Measurements from ENCODE around the gene TSN. TPM values are rescaled to one million over a fixed set of nuclear protein-coding genes. Genes with fewer than 3 reads are reported as not detected.

The TSN gene
- total and polyA plus RNA-seq, 7 donors = 15.6 to 51.5 (median 36.0) TPM

GRCh38 chr2:121764681-121765228 is 9.3 kb downstream of the TSN start:
- Histone ChIP-seq H3K36me3 (peaks cover 13 to 99% (median 56%) of the 10 kb centered on the region in 4 donors), H3K9me3 (no peaks in the 10 kb centered on the region), H3K4me3 (no peak overlapping the region), H3K27me3 (no peaks in the 10 kb centered on the region), H3K27ac (no peak overlapping the region), H3K4me1 (no peaks in the 10 kb centered on the region)
- TF ChIP-seq, protein P1, sequence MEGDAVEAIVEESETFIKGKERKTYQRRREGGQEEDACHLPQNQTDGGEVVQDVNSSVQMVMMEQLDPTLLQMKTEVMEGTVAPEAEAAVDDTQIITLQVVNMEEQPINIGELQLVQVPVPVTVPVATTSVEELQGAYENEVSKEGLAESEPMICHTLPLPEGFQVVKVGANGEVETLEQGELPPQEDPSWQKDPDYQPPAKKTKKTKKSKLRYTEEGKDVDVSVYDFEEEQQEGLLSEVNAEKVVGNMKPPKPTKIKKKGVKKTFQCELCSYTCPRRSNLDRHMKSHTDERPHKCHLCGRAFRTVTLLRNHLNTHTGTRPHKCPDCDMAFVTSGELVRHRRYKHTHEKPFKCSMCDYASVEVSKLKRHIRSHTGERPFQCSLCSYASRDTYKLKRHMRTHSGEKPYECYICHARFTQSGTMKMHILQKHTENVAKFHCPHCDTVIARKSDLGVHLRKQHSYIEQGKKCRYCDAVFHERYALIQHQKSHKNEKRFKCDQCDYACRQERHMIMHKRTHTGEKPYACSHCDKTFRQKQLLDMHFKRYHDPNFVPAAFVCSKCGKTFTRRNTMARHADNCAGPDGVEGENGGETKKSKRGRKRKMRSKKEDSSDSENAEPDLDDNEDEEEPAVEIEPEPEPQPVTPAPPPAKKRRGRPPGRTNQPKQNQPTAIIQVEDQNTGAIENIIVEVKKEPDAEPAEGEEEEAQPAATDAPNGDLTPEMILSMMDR (IDR thresholded peaks at IDR 0.05) = no peak
- TF ChIP-seq POLR2A (IDR thresholded peaks at IDR 0.05) = no peak
- intact Hi-C loops (cut with DNase I) = no loop called here
- 94 to 95% methylated on average over 10 of the region's 10 CpGs for WGBS, 2 donors
- no peak for DNase-seq

DNA sequence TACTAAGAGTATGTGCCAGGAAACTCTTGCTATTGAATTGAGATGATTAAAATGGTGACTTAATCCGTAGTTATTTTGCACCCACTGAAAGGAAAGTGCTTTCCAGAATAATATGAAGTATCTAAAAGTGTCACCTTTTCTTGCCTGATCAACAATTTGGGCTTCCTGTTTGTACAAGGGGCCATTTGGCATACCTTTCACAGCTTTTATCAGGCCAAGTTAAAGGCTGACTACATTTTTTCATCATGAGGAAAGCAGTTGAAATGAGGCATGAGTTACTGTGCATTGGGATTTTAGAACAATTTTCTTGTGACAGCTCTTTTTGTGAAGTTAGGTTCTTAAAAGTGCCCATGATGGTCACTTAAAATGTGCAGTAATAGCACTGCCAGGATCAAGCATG is 11.2 kb downstream of the TSN start:
- Histone ChIP-seq H3K4me3 (no peak overlapping the region), H3K4me1 (no peaks in the 10 kb centered on the region), H3K27ac (no peak overlapping the region), H3K27me3 (no peaks in the 10 kb centered on the region), H3K36me3 (peaks cover 13 to 89% (median 49%) of the 10 kb centered on the region in 4 donors), H3K9me3 (no peaks in the 10 kb centered on the region)
- TF ChIP-seq, protein P1 (IDR thresholded peaks at IDR 0.05) = no peak
- no peak for TF ChIP-seq POLR2A (IDR thresholded peaks at IDR 0.05)
- no peak for DNase-seq
- WGBS, 2 donors = 91 to 94% methylated on average over 1 of the region's 1 CpG
- intact Hi-C loops (cut with DNase I) = no loop called here

DNA sequence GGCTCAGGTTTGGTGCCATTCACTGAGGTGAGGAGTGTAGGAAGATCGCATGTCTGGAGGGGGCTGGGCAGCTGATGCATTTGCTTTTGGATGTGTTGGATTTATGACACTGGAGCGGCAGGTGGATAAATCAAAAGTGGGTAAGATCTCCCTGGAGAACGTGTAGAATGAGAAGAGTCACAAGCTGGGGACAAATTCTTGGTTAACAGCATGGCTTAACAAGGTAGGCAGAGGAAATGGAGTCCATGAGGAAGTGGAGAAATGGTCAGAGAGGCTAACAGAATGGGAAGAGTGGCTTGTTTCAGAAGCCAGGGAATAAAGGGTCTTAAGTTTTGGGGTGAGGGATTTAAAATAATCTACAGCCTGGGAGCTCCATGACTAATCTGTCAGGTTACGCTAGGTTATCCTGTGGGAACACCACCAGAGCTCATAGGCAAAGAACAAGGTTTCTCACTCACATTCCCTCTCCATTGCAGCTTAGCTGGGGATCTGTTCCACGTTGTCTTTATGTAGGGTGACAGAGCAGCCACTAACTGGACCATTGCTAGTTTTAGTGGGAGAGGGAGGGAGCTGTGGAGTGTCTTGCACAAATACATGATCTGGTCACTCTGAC is 12.8 kb downstream of the TSN start:
- Histone ChIP-seq H3K4me3 (no peak overlapping the region), H3K9me3 (no peaks in the 10 kb centered on the region), H3K27ac (no peak overlapping the region), H3K4me1 (no peaks in the 10 kb centered on the region), H3K27me3 (no peaks in the 10 kb centered on the region), H3K36me3 (peaks cover 13 to 73% (median 35%) of the 10 kb centered on the region in 4 donors)
- 84 to 91% methylated on average over 5 of the region's 5 CpGs for WGBS, 2 donors
- DNase-seq = no peak
- TF ChIP-seq POLR2A (IDR thresholded peaks at IDR 0.05) (no peak), POLR2AphosphoS5 (IDR thresholded peaks at IDR 0.05) (no peak), EP300 (IDR thresholded peaks at IDR 0.05) (no peak)
- TF ChIP-seq, protein P1 (IDR thresholded peaks at IDR 0.05) = no peak
- intact Hi-C loops (cut with DNase I) = no loop called here

GRCh38 chr2:121771976-121772742 is 16.7 kb downstream of the TSN start:
- no peak for DNase-seq
- H3K4me3 ChIP-seq = no peak overlapping the region
- no peaks in the 10 kb centered on the region for H3K4me1 ChIP-seq
- WGBS, 2 donors = 50 to 55% methylated on average over 6 of the region's 6 CpGs
- no peak overlapping the region for H3K27ac ChIP-seq
- intact Hi-C loops (cut with DNase I) = no loop called here
- H3K36me3 ChIP-seq = peaks cover 0 to 33% (median 6%) of the 10 kb centered on the region in 4 donors
- no peak for TF ChIP-seq POLR2AphosphoS5 (IDR thresholded peaks at IDR 0.05)
- TF ChIP-seq POLR2A (IDR thresholded peaks at IDR 0.05) = no peak
- no peak for TF ChIP-seq EP300 (IDR thresholded peaks at IDR 0.05)
- TF ChIP-seq, protein P1 (IDR thresholded peaks at IDR 0.05) = no peak
- no peaks in the 10 kb centered on the region for H3K9me3 ChIP-seq
- no peaks in the 10 kb centered on the region for H3K27me3 ChIP-seq
